ENCODE results near the gene FGF14.

Gene FGF14

GRCh38 chr13:101792189-101792588 lies 609.7 kb downstream of the FGF14 start:
- DNase-seq (ENCODE audit: low read depth in 2 of 2): no peak

- DNase-seq (ENCODE audit: low read depth in 2 of 2): no peak
These were observed 616.0 kb downstream of the FGF14 start for GRCh38 chr13:101785858-101786257.

GRCh38 chr13:101784313-101784712 lies 617.5 kb downstream of the FGF14 start:
- DNase-seq (ENCODE audit: low read depth in 2 of 2): no peak

- no peak for DNase-seq (ENCODE audit: low read depth in 2 of 2)
These were observed 618.3 kb downstream of the FGF14 start for GRCh38 chr13:101783554-101783953.

GRCh38 chr13:101780211-101780610 lies 621.6 kb downstream of the FGF14 start:
- no peak for DNase-seq (ENCODE audit: low read depth in 2 of 2)

- no peak for DNase-seq (ENCODE audit: low read depth in 2 of 2)
These were observed 622.7 kb downstream of the FGF14 start for GRCh38 chr13:101779147-101779546.

GRCh38 chr13:101775267-101775666 lies 626.6 kb downstream of the FGF14 start:
- no peak for DNase-seq (ENCODE audit: low read depth in 2 of 2)

- no peak for DNase-seq (ENCODE audit: low read depth in 2 of 2)
These were observed 627.5 kb downstream of the FGF14 start for GRCh38 chr13:101774393-101774792.

- DNase-seq (ENCODE audit: low read depth in 2 of 2): no peak
These were observed 628.8 kb downstream of the FGF14 start for GRCh38 chr13:101773062-101773461.

GRCh38 chr13:101767131-101767530 lies 634.7 kb downstream of the FGF14 start:
- DNase-seq (ENCODE audit: low read depth in 2 of 2): no peak

GRCh38 chr13:101763191-101763590 lies 638.7 kb downstream of the FGF14 start:
- no peak for DNase-seq (ENCODE audit: low read depth in 2 of 2)

GRCh38 chr13:101757446-101758039 lies 644.3 kb downstream of the FGF14 start:
- DNase-seq (ENCODE audit: low read depth in 2 of 2): no peak

GRCh38 chr13:101755228-101755887 lies 646.5 kb downstream of the FGF14 start:
- DNase-seq (ENCODE audit: low read depth in 2 of 2): no peak

- DNase-seq (ENCODE audit: low read depth in 2 of 2): no peak
These were observed 649.4 kb downstream of the FGF14 start for GRCh38 chr13:101752432-101752831.

GRCh38 chr13:101751488-101751887 lies 650.4 kb downstream of the FGF14 start:
- DNase-seq (ENCODE audit: low read depth in 2 of 2): no peak

GRCh38 chr13:101749584-101749983 lies 652.3 kb downstream of the FGF14 start:
- DNase-seq (ENCODE audit: low read depth in 2 of 2): no peak

- DNase-seq (ENCODE audit: low read depth in 2 of 2): no peak
These were observed 654.8 kb downstream of the FGF14 start for GRCh38 chr13:101747039-101747438.

GRCh38 chr13:101746513-101746912 lies 655.3 kb downstream of the FGF14 start:
- DNase-seq (ENCODE audit: low read depth in 2 of 2): no peak

- DNase-seq (ENCODE audit: low read depth in 2 of 2): no peak
These were observed 662.3 kb downstream of the FGF14 start for GRCh38 chr13:101739382-101740178.

- DNase-seq (ENCODE audit: low read depth in 2 of 2): no peak
These were observed 663.5 kb downstream of the FGF14 start for GRCh38 chr13:101738336-101738735.

GRCh38 chr13:101736566-101736965 lies 665.3 kb downstream of the FGF14 start:
- no peak for DNase-seq (ENCODE audit: low read depth in 2 of 2)

- DNase-seq (ENCODE audit: low read depth in 2 of 2): no peak
These were observed 671.3 kb downstream of the FGF14 start for GRCh38 chr13:101730420-101731000.

- DNase-seq (ENCODE audit: low read depth in 2 of 2): no peak
These were observed 673.2 kb downstream of the FGF14 start for GRCh38 chr13:101728615-101729014.

Data from stimulated activated CD8-positive, alpha-beta memory T cell treated with anti-CD3 and anti-CD28 coated beads, Interleukin-2, amount 100 ng/mL, for 1 hour (primary cell).